ENCODE results near the gene PPP1R13L. TPM values are rescaled to one million over a fixed set of nuclear protein-coding genes. Genes with fewer than 3 reads are reported as not detected.

Gene PPP1R13L
- total RNA-seq, 4 donors from 2014 or later, result 4.0 to 10.7 (median 4.2) TPM

DNA sequence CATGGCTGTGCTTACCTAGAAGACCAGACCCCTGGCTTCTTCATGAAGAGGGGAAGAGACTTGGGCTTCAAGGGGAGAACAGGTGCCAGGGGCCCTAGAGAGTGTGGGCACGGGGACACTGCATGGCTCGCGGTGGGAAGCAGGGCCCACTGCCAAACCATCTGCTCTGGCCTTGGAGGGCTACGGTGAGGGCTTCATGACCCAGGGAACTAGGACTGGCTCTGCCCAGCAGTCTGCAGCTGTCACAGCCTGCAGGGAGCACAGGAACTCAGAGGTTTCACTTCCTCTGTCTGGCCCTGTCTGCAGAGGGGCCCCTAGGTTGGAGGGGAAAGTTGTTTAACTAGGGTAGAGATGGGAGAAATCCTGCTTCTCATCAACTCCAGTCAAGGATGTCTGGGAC is 14.5 kb upstream of the PPP1R13L start:
- TF ChIP-seq, protein P1, sequence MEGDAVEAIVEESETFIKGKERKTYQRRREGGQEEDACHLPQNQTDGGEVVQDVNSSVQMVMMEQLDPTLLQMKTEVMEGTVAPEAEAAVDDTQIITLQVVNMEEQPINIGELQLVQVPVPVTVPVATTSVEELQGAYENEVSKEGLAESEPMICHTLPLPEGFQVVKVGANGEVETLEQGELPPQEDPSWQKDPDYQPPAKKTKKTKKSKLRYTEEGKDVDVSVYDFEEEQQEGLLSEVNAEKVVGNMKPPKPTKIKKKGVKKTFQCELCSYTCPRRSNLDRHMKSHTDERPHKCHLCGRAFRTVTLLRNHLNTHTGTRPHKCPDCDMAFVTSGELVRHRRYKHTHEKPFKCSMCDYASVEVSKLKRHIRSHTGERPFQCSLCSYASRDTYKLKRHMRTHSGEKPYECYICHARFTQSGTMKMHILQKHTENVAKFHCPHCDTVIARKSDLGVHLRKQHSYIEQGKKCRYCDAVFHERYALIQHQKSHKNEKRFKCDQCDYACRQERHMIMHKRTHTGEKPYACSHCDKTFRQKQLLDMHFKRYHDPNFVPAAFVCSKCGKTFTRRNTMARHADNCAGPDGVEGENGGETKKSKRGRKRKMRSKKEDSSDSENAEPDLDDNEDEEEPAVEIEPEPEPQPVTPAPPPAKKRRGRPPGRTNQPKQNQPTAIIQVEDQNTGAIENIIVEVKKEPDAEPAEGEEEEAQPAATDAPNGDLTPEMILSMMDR (IDR thresholded peaks at IDR 0.05; ENCODE audit: low read depth), result no peak

GRCh38 chr19:45418802-45419201 is 13.9 kb upstream of the PPP1R13L start:
- TF ChIP-seq, protein P1 (IDR thresholded peaks at IDR 0.05; ENCODE audit: low read depth), result no peak

GRCh38 chr19:45417151-45417550 is 12.3 kb upstream of the PPP1R13L start:
- TF ChIP-seq, protein P1 (IDR thresholded peaks at IDR 0.05; ENCODE audit: low read depth), result no peak

- TF ChIP-seq, protein P1 (IDR thresholded peaks at IDR 0.05; ENCODE audit: low read depth), result no peak
These were observed 9.6 kb upstream of the PPP1R13L start for GRCh38 chr19:45414468-45414867.

GRCh38 chr19:45413497-45413896 is 8.6 kb upstream of the PPP1R13L start:
- TF ChIP-seq, protein P1 (IDR thresholded peaks at IDR 0.05; ENCODE audit: low read depth), result no peak

DNA sequence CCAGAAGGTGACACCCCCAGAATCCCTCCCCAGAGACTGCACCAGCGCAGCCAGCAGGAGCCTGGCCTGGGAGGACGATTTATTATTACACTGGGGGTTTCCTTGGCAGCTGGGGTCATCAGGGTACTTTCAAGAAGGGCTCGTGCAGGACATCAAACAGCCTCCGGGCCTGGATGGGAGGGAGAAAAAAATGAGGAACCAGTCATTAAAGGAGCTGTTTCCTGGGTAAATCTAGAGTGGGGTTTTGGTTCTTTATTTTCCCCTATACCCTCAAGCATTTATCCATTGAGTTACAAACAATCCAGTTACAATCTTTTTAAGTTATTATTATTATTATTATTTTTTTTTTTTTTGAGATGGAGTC is 4.7 kb upstream of the PPP1R13L start:
- TF ChIP-seq, protein P1 (IDR thresholded peaks at IDR 0.05; ENCODE audit: low read depth), result no peak

DNA sequence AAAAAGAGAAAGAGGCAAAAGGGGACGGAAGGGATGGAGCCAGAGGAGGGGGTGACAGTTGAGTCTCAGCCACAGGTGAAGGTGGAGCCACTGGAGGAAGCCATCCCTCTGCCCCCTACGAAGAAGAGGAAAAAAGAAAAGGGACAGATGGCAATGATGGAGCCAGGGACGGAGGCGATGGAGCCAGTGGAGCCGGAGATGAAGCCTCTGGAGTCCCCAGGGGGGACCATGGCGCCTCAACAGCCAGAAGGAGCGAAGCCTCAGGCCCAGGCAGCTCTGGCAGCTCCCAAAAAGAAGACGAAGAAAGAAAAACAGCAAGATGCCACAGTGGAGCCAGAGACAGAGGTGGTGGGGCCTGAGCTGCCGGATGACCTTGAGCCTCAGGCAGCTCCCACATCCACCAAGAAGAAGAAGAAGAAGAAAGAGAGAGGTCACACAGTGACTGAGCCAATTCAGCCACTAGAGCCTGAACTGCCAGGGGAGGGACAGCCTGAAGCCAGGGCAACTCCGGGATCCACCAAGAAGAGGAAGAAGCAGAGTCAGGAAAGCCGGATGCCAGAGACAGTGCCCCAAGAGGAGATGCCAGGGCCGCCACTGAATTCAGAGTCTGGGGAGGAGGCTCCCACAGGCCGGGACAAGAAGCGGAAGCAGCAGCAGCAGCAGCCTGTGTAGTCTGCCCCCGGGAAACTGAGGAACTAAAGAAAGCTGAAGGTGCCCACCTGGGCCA is 4.1 kb upstream of the PPP1R13L start:
- TF ChIP-seq, protein P1 (IDR thresholded peaks at IDR 0.05; ENCODE audit: low read depth), result no peak

All from subcutaneous adipose tissue (tissue), 4 donors.